Endothelial cell of umbilical vein (primary cell): ENCODE results near the gene TF. TPM values are rescaled to one million over a fixed set of nuclear protein-coding genes. Genes with fewer than 3 reads are reported as not detected.
A peak's percentile ranks its signal among the peaks of the same experiment; 100 is the strongest.

Experiments
- BruUV-seq: library from RNA; stranded (reverse); fragments of 400-500 nt; replicated peaks from 2 replicates; lab custom pipeline; 2021; lab: Mats Ljungman, UMichigan
- CTCF ChIA-PET: fragments of 300-600, 350-600 bp; sonication (Branson Sonifier 250); formaldehyde crosslinking; loops from one replicate; lab custom pipeline; 2021; ENCODE audit warnings: antibody characterized with exemption, inconsistent platforms; lab: Charles Lee
- POLR2A ChIA-PET: fragments of 300-600, 350-600 bp; sonication (Branson Sonifier 250); formaldehyde crosslinking; loops from one replicate; lab custom pipeline; 2021; ENCODE audit warnings: antibody characterized with exemption, inconsistent platforms; lab: Charles Lee
- DNase-seq: peaks from one replicate; pipeline ENCODE4 v3.0.0-alpha.2; 2011; ENCODE audit warnings: low read depth, low spot score
- FAIRE-seq: peaks from 2 replicates; lab custom pipeline; 2011; peaks lifted over from hg19 to GRCh38; lab: Jason Lieb, UNC
- H2AFZ ChIP-seq: 2 replicates; pipeline ENCODE4 v1.6.0; 2012; ENCODE audit warnings: low read depth, low read length, control low read depth, inconsistent platforms
- H3K27ac ChIP-seq: 2 replicates; pipeline ENCODE4 v1.5.1; 2011; ENCODE audit warnings: low read depth, mild to moderate bottlenecking, control low read depth, low read length, moderate library complexity; ENCODE audit not compliant: insufficient read depth
- H3K27me3 ChIP-seq, 2 experiments: 2 replicates each; pipeline versions ENCODE4 v1.6.0 to v1.6.1; 2011; ENCODE audit warnings: low read length in 2 of 2, mixed read lengths in 1 of 2; ENCODE audit not compliant: control insufficient read depth in 2 of 2, insufficient read depth in 2 of 2
- H3K36me3 ChIP-seq, 2 experiments: 2 replicates in 1 of 2; 3 replicates in 1 of 2; pipeline ENCODE4 v1.5.1; 2011; ENCODE audit warnings: low read length in 2 of 2, mild to moderate bottlenecking in 1 of 2, moderate library complexity in 1 of 2; ENCODE audit not compliant: control insufficient read depth in 2 of 2, insufficient read depth in 2 of 2; ENCODE audit errors: extremely low read depth in 1 of 2
- H3K4me1 ChIP-seq: 3 replicates; pipeline ENCODE4 v1.5.1; 2011; ENCODE audit warnings: mild to moderate bottlenecking, low read length; ENCODE audit not compliant: control insufficient read depth, insufficient read depth; ENCODE audit errors: extremely low read depth
- H3K4me2 ChIP-seq: 2 replicates; pipeline ENCODE4 v1.6.1; 2011; ENCODE audit warnings: low read length, control low read depth, mixed read lengths; ENCODE audit not compliant: insufficient read depth
- H3K4me3 ChIP-seq, 3 experiments: fragments of 200-600 bp in 1 of 3; sonication (generic), shearing (Covaris generic) in 1 of 3; replicated peaks in 1 of 3; 2 replicates each; pipeline ENCODE4 v1.5.1; 2011 to 2016; ENCODE audit warnings: control low read depth in 3 of 3, low read length in 3 of 3, mild to moderate bottlenecking in 2 of 3, inconsistent platforms in 1 of 3, low read depth in 1 of 3, moderate library complexity in 1 of 3; ENCODE audit not compliant: insufficient read depth in 1 of 3
- H3K79me2 ChIP-seq: 2 replicates; pipeline ENCODE4 v1.6.0; 2012; ENCODE audit warnings: low read length, inconsistent platforms; ENCODE audit not compliant: control insufficient read depth, insufficient read depth
- H3K9ac ChIP-seq: replicated peaks from 2 replicates; pipeline ENCODE3; 2011; ENCODE audit warnings: low read length, control low read depth; ENCODE audit not compliant: insufficient read depth; ENCODE audit errors: extremely low read depth
- H3K9me1 ChIP-seq: replicated peaks from 3 replicates; pipeline ENCODE4 v1.6.0; 2011; ENCODE audit warnings: mild to moderate bottlenecking, low read length; ENCODE audit not compliant: control insufficient read depth, insufficient read depth; ENCODE audit errors: extremely low read depth
- H3K9me3 ChIP-seq: replicated peaks from 2 replicates; pipeline ENCODE4 v1.5.1; 2012; ENCODE audit warnings: low read length, inconsistent platforms; ENCODE audit not compliant: control insufficient read depth, insufficient read depth
- H4K20me1 ChIP-seq: replicated peaks from 2 replicates; pipeline ENCODE3; 2011; ENCODE audit warnings: mild to moderate bottlenecking, low read length; ENCODE audit not compliant: control insufficient read depth, insufficient read depth; ENCODE audit errors: extremely low read depth
- CTCF ChIP-seq, 2 donors: IDR thresholded peaks; 1 replicate in 1 of 2; 2 replicates in 1 of 2; pipeline ENCODE4 v1.5.1; 2011; ENCODE audit warnings: low read length in 2 of 2, mild to moderate bottlenecking in 2 of 2, moderate library complexity in 2 of 2, control low read depth in 1 of 2, inconsistent platforms in 1 of 2, low read depth in 1 of 2; ENCODE audit not compliant: insufficient read depth in 1 of 2; ENCODE audit errors: extremely low read depth in 1 of 2
- EZH2 ChIP-seq: IDR thresholded peaks from 2 replicates; pipeline ENCODE4 v1.6.1; 2012; ENCODE audit warnings: borderline replicate concordance, low read depth, mild to moderate bottlenecking, moderate library complexity, low read length, inconsistent platforms; ENCODE audit not compliant: severe bottlenecking
- MAX ChIP-seq: IDR thresholded peaks from 2 replicates; pipeline ENCODE4 v1.6.1; 2011; ENCODE audit not compliant: insufficient read depth, insufficient read length
- POLR2A ChIP-seq: IDR thresholded peaks from 2 replicates; pipeline ENCODE4 v1.6.1; 2012; ENCODE audit warnings: low read depth, mild to moderate bottlenecking, control low read depth, low read length
- dilution Hi-C: fragments of 300-500 bp; cut with MboI; formaldehyde crosslinking; loops from one replicate; pipeline ENCODE4 v1.15.0; 2019; ENCODE audit warnings: low sequenced_read_pairs; ENCODE audit not compliant: extremely low pct_ligation_motif_present
- intact Hi-C: fragments of 100-400 bp; cut with micrococcal nuclease; formaldehyde crosslinking; loops from one replicate; pipeline ENCODE4 v1.10.0; 2022
- polyA plus RNA-seq, 4 experiments: library from polyadenylated mRNA; depleted of rRNA in 3 of 4; stranded (reverse) in 3 of 4; unstranded in 1 of 4; fragments of >200 nt; gene quantifications; 2 replicates each; pipeline versions ENCODE4 v1.2.1 to v1.2.3, GENCODE V29; 2011 to 2012; ENCODE audit warnings: missing spikeins in 1 of 4
- total RNA-seq: library from RNA; stranded (reverse); gene quantifications from 2 replicates; pipeline ENCODE4 v1.2.3, GENCODE V29; 2021

TF gene
- total and polyA plus RNA-seq, 2 donors (not counting 3 experiments of a cell fraction or from before 2014, with no cell fraction given): 0.32 to 0.69 TPM

- no peak for FAIRE-seq
These were observed 75.8 kb downstream of the TF start for GRCh38 chr3:133821767-133822638.

More at GRCh38 chr3:133821767-133822638, 75.8 kb downstream of the TF start:
- Histone ChIP-seq H3K4me3 (no peak overlapping the region), H3K9me1 (no peaks in the 10 kb centered on the region), H3K9me3 (no peaks in the 10 kb centered on the region), H3K4me1 (no peaks in the 10 kb centered on the region), H3K27me3 (no peaks in the 10 kb centered on the region), H4K20me1 (no peaks in the 10 kb centered on the region), H3K9ac (no peak overlapping the region), H3K27ac (no peak overlapping the region), H3K36me3 (peaks cover 10 to 20% of the 10 kb centered on the region in 2 experiments), H3K4me2 (no peak overlapping the region), H2AFZ (no peak overlapping the region), H3K79me2 (no peaks in the 10 kb centered on the region)
- BruUV-seq: no TSS peak
- POLR2A ChIA-PET: no interaction called here
- peak; percentile 44 for DNase-seq
- intact Hi-C loops (no loop called here), dilution Hi-C loops (no loop called here)
- CTCF ChIA-PET: interaction anchor here (1.1 to 1.5 kb wide), 2 partner anchors 19 to 22 kb away, joined by 3 read pairs; no protein-coding TSS in a partner anchor
- TF ChIP-seq EZH2: no peak
- TF ChIP-seq CTCF (IDR thresholded peaks at IDR 0.05; ENCODE audit: extremely low read depth in 1 of 2, insufficient read depth in 1 of 2, low read depth in 1 of 2, low read length in 2 of 2): peak in 1 of 2 donors; percentile 18
- no peak for TF ChIP-seq POLR2A
- no peak for TF ChIP-seq MAX
